Measurements from ENCODE around the gene GALR3. TPM values are rescaled to one million over a fixed set of nuclear protein-coding genes. Genes with fewer than 3 reads are reported as not detected.
A peak's percentile ranks its signal among the peaks of the same experiment; 100 is the strongest.

GALR3 gene
- total and polyA plus RNA-seq, 5 donors: not detected

DNA sequence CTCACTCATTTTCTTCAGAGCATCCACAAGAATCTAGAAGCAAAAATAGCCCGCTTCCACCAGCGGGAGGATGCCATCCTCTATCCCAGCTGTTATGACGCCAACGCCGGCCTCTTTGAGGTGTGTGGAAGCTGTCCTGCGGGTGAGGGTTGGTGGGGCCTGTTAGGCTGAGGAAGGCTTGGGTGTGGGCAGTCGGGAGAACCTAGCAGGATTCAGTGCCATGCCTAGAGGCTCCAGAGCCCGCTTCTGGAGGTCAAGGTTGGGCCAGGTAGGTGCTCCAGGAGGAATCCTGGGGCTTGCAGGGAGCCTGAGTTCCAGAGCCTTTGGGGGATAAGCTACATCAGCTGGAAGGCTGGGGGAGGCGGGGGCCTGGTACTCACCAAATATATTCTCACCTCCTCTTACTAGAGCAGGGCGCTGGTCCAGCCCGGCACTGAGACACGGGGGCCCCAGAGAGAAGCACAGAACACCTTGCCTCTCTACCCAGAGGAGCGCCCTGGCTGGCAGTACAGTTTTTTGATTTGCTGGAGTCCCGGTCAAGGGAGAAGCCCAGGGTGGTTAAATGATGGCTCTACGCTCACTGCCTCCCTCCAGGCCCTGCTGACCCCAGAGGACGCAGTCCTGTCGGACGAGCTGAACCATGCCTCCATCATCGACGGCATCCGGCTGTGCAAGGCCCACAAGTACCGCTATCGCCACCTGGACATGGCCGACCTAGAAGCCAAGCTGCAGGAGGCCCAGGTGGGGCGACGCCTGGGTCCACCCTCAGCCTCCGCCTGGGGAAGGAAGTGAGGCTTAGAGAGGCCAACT, 10.1 kb upstream of the GALR3 start:
- no peak for ATAC-seq
- WGBS: 91% methylated on average over 27 of the region's 27 CpGs
- no peaks in the 10 kb centered on the region for H3K27me3 ChIP-seq (ENCODE audit: control insufficient read depth, insufficient read depth)
- intact Hi-C loops (cut with DNase I): loop anchor here in 2 of 4 donors (10.0 kb wide), 3 partner anchors 122 to 152 kb away; partner anchors contain the start of genes C22orf23 (in 1 of the 2) and POLR2F (in 1 of the 2)
- H3K27ac ChIP-seq (ENCODE audit: low read length): no peak overlapping the region
- no peaks in the 10 kb centered on the region for H3K4me1 ChIP-seq (ENCODE audit: control insufficient read depth, insufficient read depth, low read length)
- DNase-seq: peak in 1 of 3 donors; percentile 48
- H3K9me3 ChIP-seq (ENCODE audit: control insufficient read depth, low read length): no peaks in the 10 kb centered on the region
- no peak overlapping the region for H3K4me3 ChIP-seq (ENCODE audit: low read length)

DNA sequence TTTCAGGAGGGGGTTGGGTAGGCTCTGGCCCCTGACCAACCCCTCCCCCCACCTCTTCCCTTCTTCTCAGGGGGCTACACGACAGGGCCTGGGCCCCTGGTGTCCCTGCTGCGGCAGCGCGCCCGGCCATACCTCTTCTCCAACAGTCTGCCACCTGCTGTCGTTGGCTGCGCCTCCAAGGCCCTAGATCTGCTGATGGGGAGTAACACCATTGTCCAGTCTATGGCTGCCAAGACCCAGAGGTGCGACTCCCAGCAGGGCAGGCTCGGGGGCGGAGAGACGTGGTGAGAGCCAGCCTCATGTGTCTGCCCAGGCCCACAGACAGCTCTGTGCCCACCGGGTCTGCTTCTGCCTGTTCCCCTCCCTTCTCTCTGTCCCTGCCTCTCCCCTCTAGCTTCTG, 7.6 kb upstream of the GALR3 start:
- WGBS: 86% methylated on average over 12 of the region's 12 CpGs
- H3K27me3 ChIP-seq (ENCODE audit: control insufficient read depth, insufficient read depth): no peaks in the 10 kb centered on the region
- intact Hi-C loops (cut with DNase I): loop anchor here (5.0 to 10.0 kb wide), 4 partner anchors 47 to 149 kb away; partner anchors contain the start of genes C22orf23 (in 1 of the 4) and POLR2F (in 1 of the 4)
- H3K4me3 ChIP-seq (ENCODE audit: low read length): no peak overlapping the region
- H3K4me1 ChIP-seq (ENCODE audit: control insufficient read depth, insufficient read depth, low read length): peaks cover 4% of the 10 kb centered on the region
- no peak overlapping the region for H3K27ac ChIP-seq (ENCODE audit: low read length)
- H3K9me3 ChIP-seq (ENCODE audit: control insufficient read depth, low read length): no peaks in the 10 kb centered on the region
- no peak for DNase-seq
- no peak for ATAC-seq

DNA sequence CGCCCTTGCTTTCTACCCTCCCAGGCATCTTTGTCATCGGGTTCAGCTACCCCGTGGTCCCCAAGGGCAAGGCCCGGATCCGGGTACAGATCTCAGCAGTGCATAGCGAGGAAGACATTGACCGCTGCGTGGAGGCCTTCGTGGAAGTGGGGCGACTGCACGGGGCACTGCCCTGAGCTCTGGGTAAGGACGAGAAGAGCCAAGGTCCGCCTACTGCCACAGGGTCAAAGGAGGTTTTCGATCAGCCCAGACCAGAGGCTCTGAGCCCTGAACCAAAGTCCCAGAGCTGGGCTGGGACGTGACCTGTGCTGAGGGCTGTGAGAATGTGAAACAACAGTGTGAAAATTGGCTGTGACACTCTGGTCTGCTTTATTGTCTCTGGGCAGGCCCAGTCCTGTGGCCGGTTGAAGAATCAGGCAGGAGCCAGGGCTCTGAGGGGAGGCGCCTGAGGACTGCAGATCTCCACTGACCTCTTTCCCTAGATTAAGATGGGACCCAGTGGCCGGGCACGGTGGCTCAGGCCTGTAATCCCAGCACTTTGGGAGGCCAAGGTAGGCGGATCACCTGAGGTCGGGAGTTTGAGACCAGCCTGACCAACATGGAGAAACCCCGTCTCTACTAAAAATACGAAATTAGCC, 6.5 kb upstream of the GALR3 start:
- Histone ChIP-seq H3K27ac (ENCODE audit: low read length) (no peak overlapping the region), H3K4me1 (ENCODE audit: control insufficient read depth, insufficient read depth, low read length) (peaks cover 4% of the 10 kb centered on the region), H3K4me3 (ENCODE audit: low read length) (no peak overlapping the region), H3K27me3 (ENCODE audit: control insufficient read depth, insufficient read depth) (no peaks in the 10 kb centered on the region), H3K9me3 (ENCODE audit: control insufficient read depth, low read length) (no peaks in the 10 kb centered on the region)
- no peak for ATAC-seq
- intact Hi-C loops (cut with DNase I): loop anchor here (2.0 to 10.0 kb wide), 6 partner anchors 28 to 148 kb away; partner anchors contain the start of genes ANKRD54 (in 1 of the 4), C22orf23 (in 1 of the 4) and POLR2F (in 1 of the 4)
- no peak for DNase-seq
- WGBS: 89% methylated on average over 23 of the region's 23 CpGs

DNA sequence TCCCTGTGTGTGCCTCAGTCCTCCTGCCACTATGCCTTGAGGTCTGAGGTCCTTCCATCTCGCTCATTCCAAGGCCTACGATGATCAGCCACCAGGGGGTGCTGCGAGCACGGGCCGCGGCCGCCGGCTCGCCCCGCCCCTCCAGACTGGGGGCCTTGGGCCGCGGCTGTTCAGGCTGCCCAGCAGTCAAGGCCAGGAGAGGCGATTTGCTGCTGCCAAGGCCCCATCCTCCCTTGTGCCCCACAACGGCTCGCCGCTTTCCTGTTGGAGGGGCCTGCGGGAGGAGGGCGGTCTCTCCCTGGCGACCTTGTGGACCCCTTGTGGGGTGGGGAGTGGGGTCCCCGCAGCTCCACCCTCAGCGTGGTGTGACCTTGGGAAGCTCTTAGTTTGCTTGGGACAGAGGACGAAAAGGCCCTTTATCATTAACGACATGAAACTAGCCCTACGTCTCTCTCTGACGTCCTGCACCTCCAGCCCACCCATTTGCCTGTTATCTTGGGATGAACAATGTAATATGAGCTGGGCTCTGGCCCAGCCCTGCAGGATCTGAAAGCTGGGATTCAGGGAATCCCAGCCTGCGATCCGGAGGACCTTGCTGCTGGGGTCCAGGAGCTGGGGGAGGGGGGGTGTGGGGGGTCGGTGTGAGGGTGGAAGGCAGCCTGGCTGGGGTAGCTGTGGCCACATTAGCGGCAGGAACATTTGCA, 5.3 kb upstream of the GALR3 start:
- 1% methylated on average over 29 of the region's 29 CpGs for WGBS

DNA sequence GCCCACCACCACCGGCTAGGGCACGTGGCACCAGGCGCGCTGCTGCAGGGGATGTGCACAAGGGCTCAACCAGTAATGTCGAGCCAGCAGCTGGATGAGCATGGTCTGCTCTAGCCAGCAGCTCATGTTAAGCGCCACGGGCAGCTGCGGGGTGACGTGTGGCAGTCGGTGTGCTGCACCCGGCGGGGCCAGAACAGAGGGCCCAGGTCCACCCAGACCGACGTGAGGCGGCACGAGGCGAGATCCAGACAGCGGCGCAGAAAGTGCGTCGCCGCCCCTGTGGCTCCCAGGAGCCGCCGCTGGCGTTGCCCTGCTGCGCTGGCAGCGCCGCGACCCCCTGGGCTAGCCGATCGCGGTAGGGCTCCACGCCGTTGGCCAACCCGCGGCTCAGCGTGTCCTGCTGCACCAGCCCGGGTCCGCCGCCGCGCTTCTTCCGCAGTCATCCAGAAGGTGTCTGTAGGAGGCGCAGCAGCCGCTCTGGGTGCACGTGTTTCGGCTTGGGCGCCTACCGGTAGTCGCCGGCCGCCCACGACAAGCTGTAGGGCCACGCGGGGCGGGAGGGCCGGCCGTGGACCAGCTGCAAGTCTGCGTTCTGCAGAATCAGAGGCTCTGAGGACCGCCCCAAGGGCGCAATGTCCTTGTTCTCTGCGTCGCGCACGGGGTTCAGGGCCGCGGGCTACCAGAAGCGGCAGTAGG, 4.6 kb upstream of the GALR3 start:
- Histone ChIP-seq H3K4me1 (ENCODE audit: control insufficient read depth, insufficient read depth, low read length) (peaks cover 4% of the 10 kb centered on the region), H3K27me3 (ENCODE audit: control insufficient read depth, insufficient read depth) (no peaks in the 10 kb centered on the region), H3K27ac (ENCODE audit: low read length) (no peak overlapping the region), H3K4me3 (ENCODE audit: low read length) (no peak overlapping the region), H3K9me3 (ENCODE audit: control insufficient read depth, low read length) (no peaks in the 10 kb centered on the region)
- intact Hi-C loops (cut with DNase I): loop anchor here (5.0 to 10.0 kb wide), 4 partner anchors 44 to 146 kb away; partner anchors contain the start of genes C22orf23 (in 1 of the 4) and POLR2F (in 1 of the 4)
- ATAC-seq (peak; percentile 61 to 65), DNase-seq (peak; percentile 73 to 89 (median 84))
- 2% methylated on average over 68 of the region's 68 CpGs for WGBS

More for the DNA sequence above, 5.3 kb upstream of the GALR3 start:
- peak overlapping the region; percentile 46 for H3K4me3 ChIP-seq (ENCODE audit: low read length)
- DNase-seq (peak; percentile 80 to 94 (median 94)), ATAC-seq (peak; percentile 92)
- peaks cover 4% of the 10 kb centered on the region for H3K4me1 ChIP-seq (ENCODE audit: control insufficient read depth, insufficient read depth, low read length)
- no peaks in the 10 kb centered on the region for H3K9me3 ChIP-seq (ENCODE audit: control insufficient read depth, low read length)
- H3K27me3 ChIP-seq (ENCODE audit: control insufficient read depth, insufficient read depth): no peaks in the 10 kb centered on the region
- H3K27ac ChIP-seq (ENCODE audit: low read length): no peak overlapping the region
- intact Hi-C loops (cut with DNase I): loop anchor here (2.0 to 10.0 kb wide), 6 partner anchors 27 to 147 kb away; partner anchors contain the start of genes ANKRD54 (in 1 of the 4), C22orf23 (in 1 of the 4) and POLR2F (in 1 of the 4)

DNA sequence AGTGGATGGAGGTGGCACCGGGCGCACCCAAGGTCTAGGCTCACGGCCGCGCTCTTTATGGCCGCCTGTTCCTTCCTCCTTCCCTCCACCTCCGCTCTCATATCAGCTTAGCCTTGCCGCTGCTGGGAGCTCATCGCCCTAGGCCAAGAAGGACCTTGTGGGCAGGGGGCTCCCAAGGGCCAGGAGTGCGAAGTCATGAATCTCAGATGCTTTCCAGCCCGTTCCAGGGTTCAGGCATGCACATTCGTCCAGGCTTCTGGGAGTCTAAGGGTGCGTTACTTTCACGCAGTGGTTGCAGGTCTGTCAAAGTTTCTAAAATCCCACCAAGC, 4.1 kb upstream of the GALR3 start:
- Histone ChIP-seq H3K27me3 (ENCODE audit: control insufficient read depth, insufficient read depth) (no peaks in the 10 kb centered on the region), H3K4me1 (ENCODE audit: control insufficient read depth, insufficient read depth, low read length) (peaks cover 4% of the 10 kb centered on the region), H3K9me3 (ENCODE audit: control insufficient read depth, low read length) (no peaks in the 10 kb centered on the region), H3K4me3 (ENCODE audit: low read length) (no peak overlapping the region), H3K27ac (ENCODE audit: low read length) (no peak overlapping the region)
- DNase-seq (no peak), ATAC-seq (no peak)
- WGBS: 21% methylated on average over 14 of the region's 14 CpGs
- intact Hi-C loops (cut with DNase I): loop anchor here (5.0 to 10.0 kb wide), 4 partner anchors 43 to 146 kb away; partner anchors contain the start of genes C22orf23 (in 1 of the 4) and POLR2F (in 1 of the 4)

DNA sequence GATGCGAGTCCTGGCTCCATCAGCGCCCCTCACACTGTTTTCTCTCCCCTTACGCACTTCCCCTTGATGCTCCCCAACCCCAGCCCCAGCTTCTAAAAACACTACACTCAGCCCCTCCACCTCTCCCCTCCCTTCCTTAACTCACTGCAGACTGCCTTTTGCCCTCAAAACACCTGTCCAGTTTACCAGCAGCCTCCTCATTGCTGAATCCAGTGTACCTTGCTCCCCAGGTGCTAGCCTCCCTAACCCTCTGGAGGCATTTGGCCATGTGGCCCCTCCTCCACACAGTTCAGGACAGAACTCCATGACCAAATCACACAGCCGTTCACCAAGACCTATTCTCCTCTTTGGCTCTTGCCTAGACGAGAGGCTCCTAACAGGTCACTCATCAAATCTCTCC, 2.8 kb upstream of the GALR3 start:
- Histone ChIP-seq H3K9me3 (ENCODE audit: control insufficient read depth, low read length) (no peaks in the 10 kb centered on the region), H3K27me3 (ENCODE audit: control insufficient read depth, insufficient read depth) (no peaks in the 10 kb centered on the region), H3K27ac (ENCODE audit: low read length) (no peak overlapping the region), H3K4me3 (ENCODE audit: low read length) (no peak overlapping the region), H3K4me1 (ENCODE audit: control insufficient read depth, insufficient read depth, low read length) (peaks cover 4% of the 10 kb centered on the region)
- intact Hi-C loops (cut with DNase I): no loop called here
- DNase-seq (no peak), ATAC-seq (no peak)
- 89% methylated on average over 5 of the region's 5 CpGs for WGBS

DNA sequence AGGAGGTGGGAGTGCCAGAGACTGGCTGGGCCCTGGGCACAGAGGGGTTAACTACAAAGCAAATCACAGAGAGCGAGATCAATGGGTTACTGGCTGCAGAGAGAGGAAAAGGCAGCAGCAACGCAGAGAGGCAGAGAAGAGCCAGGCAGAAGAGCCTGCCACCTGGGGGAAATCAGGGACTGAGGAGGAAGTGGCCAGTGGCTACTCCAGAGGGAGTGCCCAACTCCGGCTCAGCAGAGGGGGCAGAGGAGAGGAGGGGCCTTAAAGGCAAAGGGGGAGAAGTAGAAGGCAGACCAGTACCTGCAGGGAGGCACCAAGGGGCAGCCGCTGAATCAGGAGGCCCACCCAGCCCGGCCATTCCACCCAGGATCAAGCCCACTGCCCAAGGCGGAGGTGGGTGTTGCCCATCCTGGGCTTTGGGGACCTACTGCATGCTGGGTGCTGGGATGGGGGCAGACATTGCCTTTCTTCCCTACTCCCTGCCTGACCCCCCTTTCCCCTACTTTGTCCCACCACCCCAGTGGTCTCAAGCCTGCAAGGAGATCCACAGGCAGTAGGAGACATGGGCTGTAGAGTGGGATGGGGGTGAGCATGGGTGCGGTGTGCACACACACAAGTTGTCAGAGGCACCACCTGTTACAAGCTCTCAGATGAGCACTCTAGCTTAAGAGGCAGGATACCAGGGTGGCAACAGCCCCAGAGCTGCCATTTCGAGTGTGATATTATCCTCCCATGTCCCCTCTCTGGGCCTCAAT, 926 bp upstream of the GALR3 start:
- H3K27ac ChIP-seq (ENCODE audit: low read length): no peak overlapping the region
- no peaks in the 10 kb centered on the region for H3K9me3 ChIP-seq (ENCODE audit: control insufficient read depth, low read length)
- peak in 2 of 3 donors; percentile 7 to 11 for DNase-seq
- no peak for ATAC-seq
- intact Hi-C loops (cut with DNase I): no loop called here
- peaks cover 4% of the 10 kb centered on the region for H3K4me1 ChIP-seq (ENCODE audit: control insufficient read depth, insufficient read depth, low read length)
- H3K4me3 ChIP-seq (ENCODE audit: low read length): no peak overlapping the region
- WGBS: 52% methylated on average over 8 of the region's 8 CpGs
- H3K27me3 ChIP-seq (ENCODE audit: control insufficient read depth, insufficient read depth): no peaks in the 10 kb centered on the region

DNA sequence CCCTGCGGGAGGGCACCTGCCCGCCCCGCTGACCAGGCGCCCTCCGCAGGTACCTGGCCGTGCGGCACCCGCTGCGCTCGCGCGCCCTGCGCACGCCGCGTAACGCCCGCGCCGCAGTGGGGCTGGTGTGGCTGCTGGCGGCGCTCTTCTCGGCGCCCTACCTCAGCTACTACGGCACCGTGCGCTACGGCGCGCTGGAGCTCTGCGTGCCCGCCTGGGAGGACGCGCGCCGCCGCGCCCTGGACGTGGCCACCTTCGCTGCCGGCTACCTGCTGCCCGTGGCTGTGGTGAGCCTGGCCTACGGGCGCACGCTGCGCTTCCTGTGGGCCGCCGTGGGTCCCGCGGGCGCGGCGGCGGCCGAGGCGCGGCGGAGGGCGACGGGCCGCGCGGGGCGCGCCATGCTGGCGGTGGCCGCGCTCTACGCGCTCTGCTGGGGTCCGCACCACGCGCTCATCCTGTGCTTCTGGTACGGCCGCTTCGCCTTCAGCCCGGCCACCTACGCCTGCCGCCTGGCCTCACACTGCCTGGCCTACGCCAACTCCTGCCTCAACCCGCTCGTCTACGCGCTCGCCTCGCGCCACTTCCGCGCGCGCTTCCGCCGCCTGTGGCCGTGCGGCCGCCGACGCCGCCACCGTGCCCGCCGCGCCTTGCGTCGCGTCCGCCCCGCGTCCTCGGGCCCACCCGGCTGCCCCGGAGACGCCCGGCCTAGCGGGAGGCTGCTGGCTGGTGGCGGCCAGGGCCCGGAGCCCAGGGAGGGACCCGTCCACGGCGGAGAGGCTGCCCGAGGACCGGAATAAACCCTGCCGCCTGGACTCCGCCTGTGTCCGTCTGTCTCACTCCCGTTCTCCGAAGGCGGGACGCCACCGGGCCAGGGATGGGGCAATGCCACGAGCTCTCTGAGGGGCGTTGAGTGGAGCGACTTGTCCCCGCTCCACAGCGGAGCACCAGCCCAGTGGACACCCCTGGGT, 1.8 kb downstream of the GALR3 start:
- peak in 2 of 3 donors; percentile 58 to 64 for DNase-seq
- 7% methylated on average over 135 of the region's 135 CpGs for WGBS
- no peaks in the 10 kb centered on the region for H3K9me3 ChIP-seq (ENCODE audit: control insufficient read depth, low read length)
- no peak overlapping the region for H3K27ac ChIP-seq (ENCODE audit: low read length)
- peak overlapping the region; percentile 22 for H3K4me3 ChIP-seq (ENCODE audit: low read length)
- peak in 1 of 2 donors; percentile 12 for ATAC-seq
- intact Hi-C loops (cut with DNase I): loop anchor here in 1 of 4 donors (5.0 kb wide), 1 partner anchor 142 kb away; no protein-coding TSS in a partner anchor
- H3K27me3 ChIP-seq (ENCODE audit: control insufficient read depth, insufficient read depth): no peaks in the 10 kb centered on the region
- H3K4me1 ChIP-seq (ENCODE audit: control insufficient read depth, insufficient read depth, low read length): no peaks in the 10 kb centered on the region
